ENCODE data around the gene RMDN2.

Gene RMDN2

GRCh38 chr2:37890893-37891495, 34.1 kb upstream of the RMDN2 start:
- Mint-ChIP-seq H3K9me3 (no peaks in the 10 kb centered on the region), H3K27me3 (peaks cover 16 to 22% of the 10 kb centered on the region in 2 donors), H3K4me1 (ENCODE audit: low read depth in 2 of 2) (peaks cover 21 to 22% of the 10 kb centered on the region in 2 donors), H3K27ac (peak overlapping the region in 1 of 2 donors; percentile 22), H3K4me3 (no peak overlapping the region), H3K36me3 (ENCODE audit: insufficient read depth) (peaks cover 7% of the 10 kb centered on the region)
- DNase-seq (peak; percentile 59 to 65 (median 60)), ATAC-seq (replicated peaks) (peak; percentile 78)

DNA sequence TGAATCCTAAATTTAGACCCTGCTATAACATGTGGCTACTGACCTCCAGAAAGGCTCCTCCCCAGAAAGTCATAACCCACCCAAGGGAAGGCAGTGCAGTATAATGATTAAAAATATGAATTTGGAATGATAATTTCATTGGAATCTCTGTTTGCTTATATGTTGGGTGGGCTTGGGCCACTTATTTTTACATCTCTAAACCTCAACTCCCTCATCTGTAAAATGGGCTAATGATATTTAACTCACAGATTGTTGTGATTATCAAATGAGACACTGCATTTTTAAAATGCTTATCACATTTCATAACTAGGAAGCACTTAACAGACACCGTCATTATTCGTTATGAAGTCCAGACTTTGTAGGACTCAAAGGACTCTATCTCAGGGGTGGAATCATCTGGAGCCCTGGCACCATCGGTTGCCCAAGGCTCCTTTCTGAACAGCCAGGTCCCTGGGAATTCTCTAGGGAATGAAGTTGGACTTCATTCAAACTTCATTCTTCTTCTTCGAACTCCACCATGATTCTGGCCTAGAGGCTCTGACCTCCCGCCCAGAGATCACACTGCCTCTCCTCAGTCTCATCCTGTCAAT, 33.1 kb upstream of the RMDN2 start:
- Mint-ChIP-seq H3K36me3 (ENCODE audit: insufficient read depth) (peaks cover 6% of the 10 kb centered on the region), H3K4me3 (peak overlapping the region; percentile 36 to 48), H3K27me3 (peaks cover 11 to 19% of the 10 kb centered on the region in 2 donors), H3K9me3 (no peaks in the 10 kb centered on the region), H3K4me1 (ENCODE audit: low read depth in 2 of 2) (peaks cover 21 to 22% of the 10 kb centered on the region in 2 donors), H3K27ac (peak overlapping the region; percentile 53 to 75)
- DNase-seq: no peak
- ATAC-seq (replicated peaks): no peak

- no peaks in the 10 kb centered on the region for H3K9me3 Mint-ChIP-seq
- H3K36me3 Mint-ChIP-seq (ENCODE audit: insufficient read depth): peaks cover 4% of the 10 kb centered on the region
These were observed 32.5 kb upstream of the RMDN2 start for GRCh38 chr2:37892436-37893114.

DNA sequence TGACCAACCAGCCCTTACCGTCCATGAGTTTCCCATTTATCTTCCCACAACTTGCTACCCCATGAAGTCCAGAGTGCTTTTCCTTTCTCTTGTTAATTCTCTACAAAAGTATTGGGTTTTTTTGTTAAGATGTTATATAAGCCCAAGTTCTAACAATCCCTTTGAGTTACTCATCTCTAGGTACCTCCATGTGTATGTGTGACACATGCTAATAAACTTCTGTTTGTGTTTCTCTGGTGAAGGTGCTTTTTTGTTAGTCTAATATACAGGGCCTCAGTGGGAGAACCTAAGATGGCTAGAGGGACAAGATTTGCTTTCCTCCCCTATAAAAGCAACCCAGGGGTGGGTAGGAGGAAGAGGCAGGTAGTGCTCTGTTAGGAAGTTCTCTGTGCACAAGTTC, 31.8 kb upstream of the RMDN2 start:
- Mint-ChIP-seq H3K27ac (peak overlapping the region in 1 of 2 donors; percentile 53), H3K4me1 (ENCODE audit: low read depth in 2 of 2) (peaks cover 21 to 22% of the 10 kb centered on the region in 2 donors), H3K36me3 (ENCODE audit: insufficient read depth) (peaks cover 4% of the 10 kb centered on the region), H3K4me3 (no peak overlapping the region), H3K9me3 (no peaks in the 10 kb centered on the region), H3K27me3 (peaks cover 11 to 12% of the 10 kb centered on the region in 2 donors)
- no peak for ATAC-seq (replicated peaks)
- DNase-seq: no peak

More at GRCh38 chr2:37892436-37893114, 32.5 kb upstream of the RMDN2 start:
- Mint-ChIP-seq H3K27ac (peak overlapping the region; percentile 53 to 75), H3K4me1 (ENCODE audit: low read depth in 2 of 2) (peaks cover 21 to 22% of the 10 kb centered on the region in 2 donors), H3K4me3 (peak overlapping the region; percentile 36 to 48), H3K27me3 (peaks cover 11 to 19% of the 10 kb centered on the region in 2 donors)
- DNase-seq (no peak), ATAC-seq (replicated peaks) (peak; percentile 61)

DNA sequence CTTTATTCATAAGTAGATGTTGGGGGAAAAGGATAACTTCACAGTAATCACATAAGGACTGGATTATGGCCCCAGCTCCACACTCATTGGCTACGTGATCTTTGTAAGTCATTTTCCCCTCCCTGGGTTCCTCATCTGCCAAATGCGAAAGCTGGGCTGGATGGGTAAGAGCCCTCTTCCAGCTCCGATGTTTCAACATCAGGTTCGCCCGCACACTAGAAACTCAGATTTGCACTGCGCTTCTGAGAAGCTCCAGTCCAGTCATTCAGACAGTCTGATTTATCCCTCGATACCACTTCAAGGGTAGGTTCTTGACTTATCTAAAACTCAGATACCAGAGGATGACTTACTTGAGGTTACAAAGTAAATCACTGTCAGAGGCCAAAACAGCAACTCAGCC, 31.0 kb upstream of the RMDN2 start:
- H3K4me3 Mint-ChIP-seq: no peak overlapping the region
- no peak for ATAC-seq (replicated peaks)
- no peaks in the 10 kb centered on the region for H3K9me3 Mint-ChIP-seq
- no peak overlapping the region for H3K27ac Mint-ChIP-seq
- DNase-seq: no peak
- peaks cover 4% of the 10 kb centered on the region for H3K36me3 Mint-ChIP-seq (ENCODE audit: insufficient read depth)
- peaks cover 21 to 22% of the 10 kb centered on the region in 2 donors for H3K4me1 Mint-ChIP-seq (ENCODE audit: low read depth in 2 of 2)
- peaks cover 10 to 11% of the 10 kb centered on the region in 2 donors for H3K27me3 Mint-ChIP-seq

DNA sequence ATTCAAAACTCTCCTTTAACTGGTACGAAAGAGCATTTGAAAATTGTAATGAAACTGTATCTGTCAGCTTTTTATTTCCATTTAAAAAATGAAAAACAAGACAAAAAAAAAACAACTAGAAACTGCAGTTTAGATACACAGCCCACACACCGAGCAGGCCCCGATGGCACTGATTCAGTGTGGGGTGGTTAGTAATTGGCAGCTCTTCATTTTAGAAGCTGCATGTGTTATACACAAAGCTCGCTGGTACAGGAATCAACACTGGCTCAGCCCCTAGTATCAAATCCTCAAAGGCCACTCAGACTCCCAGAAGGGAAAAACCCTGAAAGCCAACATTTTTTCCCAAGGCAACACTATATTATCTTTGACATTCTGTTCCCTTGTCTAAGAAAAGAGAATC, 30.5 kb upstream of the RMDN2 start:
- H3K27ac Mint-ChIP-seq: no peak overlapping the region
- no peak for DNase-seq
- peaks cover 21 to 22% of the 10 kb centered on the region in 2 donors for H3K4me1 Mint-ChIP-seq (ENCODE audit: low read depth in 2 of 2)
- no peak overlapping the region for H3K4me3 Mint-ChIP-seq
- H3K27me3 Mint-ChIP-seq: peaks cover 10 to 11% of the 10 kb centered on the region in 2 donors
- H3K9me3 Mint-ChIP-seq: no peaks in the 10 kb centered on the region
- no peak for ATAC-seq (replicated peaks)
- H3K36me3 Mint-ChIP-seq (ENCODE audit: insufficient read depth): peaks cover 4% of the 10 kb centered on the region

DNA sequence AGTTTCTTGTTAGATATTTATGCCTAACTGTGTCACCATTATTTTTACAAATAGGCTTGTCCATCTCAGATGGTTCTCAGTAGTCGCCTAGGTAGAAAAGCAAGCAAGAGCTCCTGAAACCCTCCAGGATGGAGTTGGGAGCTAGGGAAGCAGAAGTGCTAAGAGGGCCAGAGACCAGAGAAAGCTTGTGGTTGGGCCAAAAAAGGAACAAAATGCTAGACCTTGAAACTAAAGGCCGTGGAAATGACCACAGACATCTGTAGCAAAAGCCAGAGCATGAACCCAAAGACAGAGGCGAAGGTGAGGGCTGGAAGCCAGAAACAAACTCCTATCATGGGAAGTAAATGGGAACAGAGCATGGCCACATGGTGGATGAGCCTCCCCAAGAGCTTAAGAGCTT, 29.9 kb upstream of the RMDN2 start:
- no peak for DNase-seq
- Mint-ChIP-seq H3K4me1 (ENCODE audit: low read depth in 2 of 2) (peaks cover 21 to 22% of the 10 kb centered on the region in 2 donors), H3K27me3 (peaks cover 7 to 10% of the 10 kb centered on the region in 2 donors)

GRCh38 chr2:37896319-37896718, 28.8 kb upstream of the RMDN2 start:
- H3K27me3 Mint-ChIP-seq: peaks cover 0 to 6% of the 10 kb centered on the region in 2 donors
- H3K27ac Mint-ChIP-seq: no peak overlapping the region
- no peak for DNase-seq
- no peaks in the 10 kb centered on the region for H3K9me3 Mint-ChIP-seq
- peaks cover 20 to 21% of the 10 kb centered on the region in 2 donors for H3K4me1 Mint-ChIP-seq (ENCODE audit: low read depth in 2 of 2)
- H3K36me3 Mint-ChIP-seq (ENCODE audit: insufficient read depth): no peaks in the 10 kb centered on the region
- no peak for ATAC-seq (replicated peaks)
- H3K4me3 Mint-ChIP-seq: no peak overlapping the region

More for the DNA sequence above, 29.9 kb upstream of the RMDN2 start:
- Mint-ChIP-seq H3K4me3 (no peak overlapping the region), H3K9me3 (no peaks in the 10 kb centered on the region), H3K27ac (no peak overlapping the region), H3K36me3 (ENCODE audit: insufficient read depth) (peaks cover 4% of the 10 kb centered on the region)
- ATAC-seq (replicated peaks): no peak

GRCh38 chr2:37897511-37897910, 27.6 kb upstream of the RMDN2 start:
- peaks cover 7 to 8% of the 10 kb centered on the region in 2 donors for H3K27me3 Mint-ChIP-seq
- no peak for ATAC-seq (replicated peaks)
- peaks cover 9 to 10% of the 10 kb centered on the region in 2 donors for H3K4me1 Mint-ChIP-seq (ENCODE audit: low read depth in 2 of 2)
- no peak for DNase-seq
- no peak overlapping the region for H3K27ac Mint-ChIP-seq
- H3K9me3 Mint-ChIP-seq: no peaks in the 10 kb centered on the region
- no peak overlapping the region for H3K4me3 Mint-ChIP-seq
- H3K36me3 Mint-ChIP-seq (ENCODE audit: insufficient read depth): no peaks in the 10 kb centered on the region

DNA sequence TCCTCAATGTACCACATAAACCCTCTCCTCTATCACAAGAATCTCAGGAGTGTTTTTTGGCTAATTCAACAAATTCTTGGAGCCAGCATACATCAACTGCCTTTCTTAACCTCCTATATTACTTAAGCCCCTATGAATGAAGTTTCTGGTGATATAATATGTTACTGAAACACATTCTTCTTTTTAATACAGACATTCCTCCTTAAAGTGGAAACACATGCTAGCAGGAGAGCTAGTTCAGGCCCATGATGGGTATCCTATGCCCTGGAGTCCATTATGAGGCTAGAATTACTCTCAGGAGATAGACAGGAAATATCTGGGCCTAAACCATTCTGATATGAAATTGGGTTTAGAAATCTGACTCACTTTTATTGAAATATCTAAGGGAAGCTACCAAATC, 26.6 kb upstream of the RMDN2 start:
- H3K4me1 Mint-ChIP-seq (ENCODE audit: low read depth in 2 of 2): peaks cover 0 to 4% of the 10 kb centered on the region in 2 donors
- H3K27me3 Mint-ChIP-seq: peaks cover 12 to 17% of the 10 kb centered on the region in 2 donors
- H3K9me3 Mint-ChIP-seq: no peaks in the 10 kb centered on the region
- H3K4me3 Mint-ChIP-seq: no peak overlapping the region
- H3K36me3 Mint-ChIP-seq (ENCODE audit: insufficient read depth): no peaks in the 10 kb centered on the region
- ATAC-seq (replicated peaks) (no peak), DNase-seq (no peak)
- H3K27ac Mint-ChIP-seq: no peak overlapping the region

DNA sequence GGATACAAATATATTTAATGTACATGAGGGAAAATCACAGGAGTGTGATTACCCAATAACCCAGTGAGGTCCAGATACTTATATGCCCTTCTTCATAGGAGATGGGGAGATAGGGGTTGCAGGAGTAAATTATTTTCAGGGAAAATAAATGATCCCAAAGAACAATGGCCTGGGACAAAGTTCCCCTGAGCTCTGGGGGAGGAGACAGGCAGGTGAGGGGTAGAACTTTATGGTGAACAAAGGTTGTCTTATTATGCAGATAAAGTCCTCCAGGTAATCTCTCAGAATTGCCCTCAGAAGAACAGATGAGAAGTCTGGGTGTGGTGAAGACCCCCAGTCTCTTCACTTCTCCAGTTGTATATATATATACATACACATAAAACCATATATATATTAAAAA, 22.1 kb upstream of the RMDN2 start:
- H3K4me3 Mint-ChIP-seq: no peak overlapping the region
- H3K4me1 Mint-ChIP-seq (ENCODE audit: low read depth in 2 of 2): no peaks in the 10 kb centered on the region
- ATAC-seq (replicated peaks) (no peak), DNase-seq (no peak)
- no peaks in the 10 kb centered on the region for H3K36me3 Mint-ChIP-seq (ENCODE audit: insufficient read depth)
- H3K27ac Mint-ChIP-seq: no peak overlapping the region
- peaks cover 37 to 48% of the 10 kb centered on the region in 2 donors for H3K27me3 Mint-ChIP-seq
- no peaks in the 10 kb centered on the region for H3K9me3 Mint-ChIP-seq

DNA sequence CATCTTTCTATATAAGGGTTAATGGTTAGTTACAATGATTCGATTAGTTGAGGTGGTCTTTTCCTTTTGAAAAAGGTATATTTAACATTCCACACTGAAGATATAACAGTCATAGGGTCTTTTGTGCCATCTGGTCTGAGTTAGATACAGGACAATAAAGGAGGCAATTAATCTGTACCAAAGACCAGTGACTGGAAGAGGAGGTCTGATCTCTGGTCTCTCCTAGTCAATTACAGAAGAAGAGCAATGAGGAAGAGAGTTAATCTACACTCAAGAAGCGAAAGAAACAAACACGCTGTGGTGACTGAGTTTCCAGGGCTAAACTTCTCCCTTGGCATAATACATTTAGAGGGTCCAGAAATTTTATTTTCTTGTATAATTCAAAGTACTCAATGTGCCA, 20.7 kb upstream of the RMDN2 start:
- peaks cover 37 to 48% of the 10 kb centered on the region in 2 donors for H3K27me3 Mint-ChIP-seq
- no peak for DNase-seq
- no peak for ATAC-seq (replicated peaks)
- no peak overlapping the region for H3K27ac Mint-ChIP-seq
- no peak overlapping the region for H3K4me3 Mint-ChIP-seq
- H3K4me1 Mint-ChIP-seq (ENCODE audit: low read depth in 2 of 2): no peaks in the 10 kb centered on the region
- no peaks in the 10 kb centered on the region for H3K36me3 Mint-ChIP-seq (ENCODE audit: insufficient read depth)
- H3K9me3 Mint-ChIP-seq: no peaks in the 10 kb centered on the region

GRCh38 chr2:37904993-37905392, 20.1 kb upstream of the RMDN2 start:
- DNase-seq: no peak
- Mint-ChIP-seq H3K27ac (no peak overlapping the region), H3K4me3 (no peak overlapping the region), H3K36me3 (ENCODE audit: insufficient read depth) (no peaks in the 10 kb centered on the region), H3K4me1 (ENCODE audit: low read depth in 2 of 2) (no peaks in the 10 kb centered on the region), H3K9me3 (no peaks in the 10 kb centered on the region), H3K27me3 (peaks cover 34 to 48% of the 10 kb centered on the region in 2 donors)
- ATAC-seq (replicated peaks): no peak

- H3K36me3 Mint-ChIP-seq (ENCODE audit: insufficient read depth): no peaks in the 10 kb centered on the region
- H3K4me3 Mint-ChIP-seq: no peak overlapping the region
- ATAC-seq (replicated peaks) (no peak), DNase-seq (no peak)
- no peak overlapping the region for H3K27ac Mint-ChIP-seq
- H3K4me1 Mint-ChIP-seq (ENCODE audit: low read depth in 2 of 2): no peaks in the 10 kb centered on the region
- H3K27me3 Mint-ChIP-seq: peaks cover 31 to 48% of the 10 kb centered on the region in 2 donors
- H3K9me3 Mint-ChIP-seq: no peaks in the 10 kb centered on the region
These were observed 19.0 kb upstream of the RMDN2 start for GRCh38 chr2:37906131-37906530.
